Measurements from ENCODE around the gene CRMP1. TPM values are rescaled to one million over a fixed set of nuclear protein-coding genes. Genes with fewer than 3 reads are reported as not detected.

The CRMP1 gene
- total RNA-seq, 6 experiments from 2014 or later, result 0.09 to 0.31 (median 0.10) TPM; not detected in 3

GRCh38 chr4:5824635-5825034 is 68.3 kb downstream of the CRMP1 start:
- intact Hi-C loops (cut with DNase I), result no loop called here
- no peaks in the 10 kb centered on the region for H3K27me3 ChIP-seq
- H3K36me3 ChIP-seq, result no peaks in the 10 kb centered on the region
- no peak overlapping the region for H3K27ac ChIP-seq
- no peak for DNase-seq
- no peaks in the 10 kb centered on the region for H3K4me1 ChIP-seq
- TF ChIP-seq CTCF (IDR thresholded peaks at IDR 0.05) (peak; percentile 12 to 46 (median 42)), POLR2A (IDR thresholded peaks at IDR 0.05) (no peak)
- no peak overlapping the region for H3K4me3 ChIP-seq
- WGBS (ENCODE audit: insufficient coverage, low coverage, low lambda C conversion rate, missing lambda C conversion rate), result 48% methylated on average over 6 of the region's 6 CpGs
- H3K9me3 ChIP-seq, result no peaks in the 10 kb centered on the region
- peak in 3 of 4 donors; percentile 34 to 60 (median 51) for ATAC-seq

GRCh38 chr4:5824227-5824626 is 68.7 kb downstream of the CRMP1 start:
- Histone ChIP-seq H3K4me1 (no peaks in the 10 kb centered on the region), H3K27ac (no peak overlapping the region), H3K27me3 (no peaks in the 10 kb centered on the region), H3K36me3 (no peaks in the 10 kb centered on the region), H3K9me3 (no peaks in the 10 kb centered on the region), H3K4me3 (no peak overlapping the region)
- WGBS (ENCODE audit: insufficient coverage, low coverage, low lambda C conversion rate, missing lambda C conversion rate), result 70% methylated on average over 4 of the region's 7 CpGs
- intact Hi-C loops (cut with DNase I), result no loop called here
- ATAC-seq, result no peak
- no peak for DNase-seq
- TF ChIP-seq POLR2A (IDR thresholded peaks at IDR 0.05) (no peak), CTCF (IDR thresholded peaks at IDR 0.05) (no peak)

- ATAC-seq, result no peak
- 76% methylated on average over 9 of the region's 10 CpGs for WGBS (ENCODE audit: insufficient coverage, low coverage, low lambda C conversion rate, missing lambda C conversion rate)
- intact Hi-C loops (cut with DNase I), result no loop called here
These were observed 69.2 kb downstream of the CRMP1 start for GRCh38 chr4:5823542-5824211.

GRCh38 chr4:5822619-5823018 is 70.3 kb downstream of the CRMP1 start:
- H3K4me3 ChIP-seq, result no peak overlapping the region
- no peaks in the 10 kb centered on the region for H3K36me3 ChIP-seq
- no peak for DNase-seq
- H3K27me3 ChIP-seq, result no peaks in the 10 kb centered on the region
- 57% methylated on average over 5 of the region's 5 CpGs for WGBS (ENCODE audit: insufficient coverage, low coverage, low lambda C conversion rate, missing lambda C conversion rate)
- no peaks in the 10 kb centered on the region for H3K9me3 ChIP-seq
- no peak overlapping the region for H3K27ac ChIP-seq
- intact Hi-C loops (cut with DNase I), result no loop called here
- no peaks in the 10 kb centered on the region for H3K4me1 ChIP-seq
- ATAC-seq, result no peak
- TF ChIP-seq CTCF (IDR thresholded peaks at IDR 0.05) (no peak), POLR2A (IDR thresholded peaks at IDR 0.05) (no peak)

More at GRCh38 chr4:5823542-5824211, 69.2 kb downstream of the CRMP1 start:
- no peaks in the 10 kb centered on the region for H3K9me3 ChIP-seq
- DNase-seq, result no peak
- H3K4me3 ChIP-seq, result no peak overlapping the region
- H3K27ac ChIP-seq, result no peak overlapping the region
- H3K36me3 ChIP-seq, result no peaks in the 10 kb centered on the region
- no peaks in the 10 kb centered on the region for H3K27me3 ChIP-seq
- H3K4me1 ChIP-seq, result no peaks in the 10 kb centered on the region
- TF ChIP-seq POLR2A (IDR thresholded peaks at IDR 0.05) (no peak), CTCF (IDR thresholded peaks at IDR 0.05) (no peak)
